GM12878 (cell line): ENCODE results near the gene PPP1R13B. TPM values are rescaled to one million over a fixed set of nuclear protein-coding genes. Genes with fewer than 3 reads are reported as not detected.

Experiments used
- ATAC-seq: fragments of 200-7000 bp; cut with Tn5 transposase; 3 replicates; pipeline ENCODE4 v1.9.1; 2020; ENCODE audit warnings: mild to moderate bottlenecking, moderate library complexity
- BruUV-seq: library from RNA; stranded (reverse); fragments of 400-500 nt; replicated peaks from 2 replicates; lab custom pipeline; 2021; lab: Mats Ljungman, UMichigan
- CTCF ChIA-PET: fragments of 300-600 bp; sonication (Branson Sonifier 250); formaldehyde crosslinking; extraction: SDS; loops from one replicate; lab custom pipeline; 2021; ENCODE audit warnings: inconsistent platforms; lab: Yijun Ruan, JAX
- POLR2A ChIA-PET: fragments of 350-600 bp; formaldehyde crosslinking; extraction: SDS; loops from one replicate; lab custom pipeline; 2021; ENCODE audit warnings: inconsistent platforms; lab: Charles Lee
- RAD21 ChIA-PET: fragments of 300-600 bp; sonication (Branson Sonifier 250); formaldehyde crosslinking; loops from one replicate; lab custom pipeline; 2023; ENCODE audit warnings: antibody characterized with exemption; ENCODE audit not compliant: unreplicated experiment; lab: Charles Lee
- SMC1A ChIA-PET: fragments of 300-600 bp; sonication (Branson Sonifier 250); formaldehyde crosslinking; loops from one replicate; lab custom pipeline; 2023; ENCODE audit not compliant: unreplicated experiment, uncharacterized antibody; lab: Charles Lee
- DNase-seq: peaks from one replicate; pipeline ENCODE4 v3.0.0-alpha.2; 2011; ENCODE audit warnings: low read depth, low spot score
- FAIRE-seq: peaks from 3 replicates; lab custom pipeline; 2011; peaks lifted over from hg19 to GRCh38; lab: Jason Lieb, UNC
- H2AFZ ChIP-seq: 2 replicates; pipeline ENCODE4 v1.6.0; 2011; ENCODE audit warnings: low read depth, low read length, control low read depth; ENCODE audit not compliant: control insufficient read depth
- H3K27ac ChIP-seq: 2 replicates; pipeline ENCODE4 v1.5.1; 2011; ENCODE audit warnings: control low read depth; ENCODE audit not compliant: control insufficient read depth, insufficient read depth
- H3K27me3 ChIP-seq, 2 experiments: replicated peaks in 1 of 2; 2 replicates each; pipeline versions ENCODE4 v1.6.0 to v1.6.1; 2011; ENCODE audit warnings: low read length in 1 of 2; ENCODE audit not compliant: control insufficient read depth in 2 of 2, insufficient read depth in 2 of 2
- H3K36me3 ChIP-seq, 2 experiments: 2 replicates each; pipeline ENCODE4 v1.5.1; 2011; ENCODE audit warnings: low read length in 1 of 2; ENCODE audit not compliant: control insufficient read depth in 2 of 2, insufficient read depth in 2 of 2
- H3K4me1 ChIP-seq: 2 replicates; pipeline ENCODE4 v1.6.1; 2011; ENCODE audit warnings: mild to moderate bottlenecking, low read length, moderate library complexity, mixed read lengths; ENCODE audit not compliant: control insufficient read depth, insufficient read depth
- H3K4me2 ChIP-seq: 2 replicates; pipeline ENCODE4 v1.6.0; 2011; ENCODE audit warnings: control low read depth; ENCODE audit not compliant: control insufficient read depth, insufficient read depth
- H3K4me3 ChIP-seq: fragments of 200-600 bp; sonication (generic); 2 replicates; pipeline ENCODE4 v1.5.1; 2016
- H3K79me2 ChIP-seq: 2 replicates; pipeline ENCODE4 v1.6.0; 2011; ENCODE audit warnings: low read length; ENCODE audit not compliant: control insufficient read depth, insufficient read depth
- H3K9ac ChIP-seq: 2 replicates; pipeline ENCODE4 v1.8.0; 2011; ENCODE audit warnings: low read length, control low read depth, mixed read lengths; ENCODE audit not compliant: control insufficient read depth, insufficient read depth
- H3K9me3 ChIP-seq: replicated peaks from 3 replicates; pipeline ENCODE4 v1.5.1; 2011; ENCODE audit warnings: mild to moderate bottlenecking, low read length; ENCODE audit not compliant: control insufficient read depth, insufficient read depth
- H4K20me1 ChIP-seq: 2 replicates; pipeline ENCODE4 v1.6.0; 2011; ENCODE audit not compliant: control insufficient read depth, insufficient read depth
- EED ChIP-seq: sonication (generic); IDR thresholded peaks from 2 replicates; pipeline ENCODE4 v1.6.1; 2016; ENCODE audit warnings: antibody characterized with exemption, low read depth
- NR2C1 ChIP-seq: fragments of 450-650 bp; IDR thresholded peaks from 2 replicates; pipeline ENCODE4 v1.6.1; 2017; ENCODE audit warnings: antibody characterized with exemption, mild to moderate bottlenecking, moderate library complexity
- PAX5 ChIP-seq: IDR thresholded peaks from 2 replicates; pipeline ENCODE4 v1.6.1; 2011; ENCODE audit warnings: low read depth, low read length, borderline replicate concordance
- RAD51 ChIP-seq: fragments of 450-650 bp; IDR thresholded peaks from 2 replicates; pipeline ENCODE4 v1.6.1; 2016; ENCODE audit warnings: moderate library complexity, mild to moderate bottlenecking, inconsistent platforms
- WGBS: methylation state at CpG from one replicate; pipeline ENCODE4 v1.1.6; 2016; ENCODE audit warnings: low lambda C conversion rate; ENCODE audit not compliant: insufficient replicate concordance, insufficient coverage; ENCODE audit errors: missing lambda C conversion rate; 5-methylcytosine and 5-hydroxymethylcytosine counted together
- in situ Hi-C: fragments of 300-500 bp; cut with MboI; formaldehyde crosslinking; loops from 9 replicates; pipeline ENCODE4 v1.14.3; 2018; ENCODE audit warnings: mixed read lengths
- intact Hi-C: fragments of 100-400 bp; cut with micrococcal nuclease; formaldehyde crosslinking; loops from one replicate; pipeline ENCODE4 v1.14.2; 2022; ENCODE audit not compliant: unreplicated experiment
- polyA plus RNA-seq, 11 experiments: library from polyadenylated mRNA; depleted of rRNA in 4 of 11; unstranded in 6 of 11; stranded (reverse) in 5 of 11; fragments of >200 nt; fragmentation: Nextera tagmentation in 4 of 11; fragmentation: Illumina TruSeq in 1 of 11; extraction: Ambion mirVana in 4 of 11; extraction: Trizol in 1 of 11; gene quantifications; 1 replicate in 1 of 11; 2 replicates in 10 of 11; pipeline versions ENCODE4 v1.2.1 to v1.2.3, GENCODE V29; 2011 to 2016; ENCODE audit warnings: inconsistent platforms in 2 of 11, missing spikeins in 2 of 11, low read depth in 1 of 11
- total RNA-seq, 4 experiments: library from RNA; depleted of rRNA in 3 of 4; stranded (reverse); fragments of >200 nt in 3 of 4; fragmentation: Illumina TruSeq in 1 of 4; extraction: Trizol in 1 of 4; gene quantifications; 2 replicates each; pipeline versions ENCODE4 v1.2.1 to v1.2.3, GENCODE V29; 2013 to 2021

Gene PPP1R13B
- total and polyA plus RNA-seq, 10 of the 15 experiments (the other 5 are each of a cell fraction or from before 2014, with no cell fraction given): 0.16 to 8.1 (median 3.2) TPM

DNA sequence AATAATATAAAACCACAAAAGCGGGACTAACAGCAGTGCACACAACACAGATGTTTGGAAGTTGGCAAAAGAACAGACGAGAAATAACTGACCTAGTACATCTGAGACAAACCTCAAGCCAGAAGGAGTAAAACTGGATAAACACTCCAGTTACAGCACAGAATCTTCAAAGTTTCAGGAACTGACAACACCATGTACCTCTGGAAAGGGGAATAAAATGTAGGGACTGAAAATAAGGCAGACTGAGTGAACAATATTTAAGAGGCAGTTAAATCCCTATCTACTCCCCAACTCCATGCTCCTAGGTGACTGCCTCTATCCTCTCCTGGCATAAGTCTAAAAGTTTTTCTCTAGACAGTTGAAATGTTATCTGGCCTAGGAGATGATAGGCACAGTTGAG is 73.9 kb downstream of the PPP1R13B start:
- WGBS: 98% methylated on average over 2 of the region's 2 CpGs
- SMC1A ChIA-PET: no interaction called here
- Histone ChIP-seq H3K27me3 (no peaks in the 10 kb centered on the region), H3K79me2 (no peaks in the 10 kb centered on the region), H3K9me3 (no peaks in the 10 kb centered on the region), H3K4me2 (no peak overlapping the region), H4K20me1 (no peaks in the 10 kb centered on the region), H3K27ac (no peak overlapping the region), H3K9ac (no peak overlapping the region), H2AFZ (no peak overlapping the region), H3K4me3 (no peak overlapping the region), H3K4me1 (no peaks in the 10 kb centered on the region), H3K36me3 (no peaks in the 10 kb centered on the region)
- ATAC-seq (no peak), DNase-seq (no peak), FAIRE-seq (no peak)
- POLR2A ChIA-PET: no interaction called here
- RAD21 ChIA-PET: no interaction called here
- TF ChIP-seq PAX5: no peak
- no TSS peak for BruUV-seq
- in situ Hi-C loops: no loop called here
- CTCF ChIA-PET: interaction anchor here (1.1 kb wide), 1 partner anchor 35 kb away, joined by 3 read pairs; no protein-coding TSS in a partner anchor
- intact Hi-C loops: no loop called here

DNA sequence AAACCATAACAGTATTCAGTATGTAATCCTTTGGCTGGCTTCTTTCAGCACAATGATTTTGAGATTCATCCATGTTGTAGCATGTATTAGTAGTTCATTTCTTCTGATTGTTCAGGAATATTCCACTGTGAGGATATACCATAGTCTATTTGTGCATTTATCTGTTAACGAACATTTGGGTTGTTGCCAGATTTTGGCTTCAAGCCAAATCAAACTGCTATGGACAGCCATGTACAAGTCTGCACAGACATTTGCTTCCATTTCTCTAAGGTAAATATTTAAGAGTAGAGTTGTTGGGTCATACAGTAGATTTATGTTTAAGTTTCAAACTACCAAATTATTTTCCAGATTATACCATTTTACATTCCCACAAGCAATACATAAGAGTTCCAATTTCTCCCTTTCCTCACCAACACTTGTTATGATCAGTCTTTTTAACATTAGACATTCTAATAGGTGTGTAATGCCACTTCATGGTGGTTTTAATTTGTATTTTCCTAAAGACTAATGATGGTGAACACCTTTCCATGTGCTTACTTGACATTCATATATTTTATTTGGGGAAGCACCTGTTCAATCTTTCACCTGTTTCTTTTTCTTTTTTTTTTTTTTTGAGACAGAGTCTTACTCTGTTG is 75.2 kb downstream of the PPP1R13B start:
- DNase-seq: no peak
- FAIRE-seq: no peak
- no peak overlapping the region for H3K4me2 ChIP-seq
- H3K9ac ChIP-seq: no peak overlapping the region
- WGBS: 94% methylated on average over 1 of the region's 1 CpG
- CTCF ChIA-PET: no interaction called here
- H3K27me3 ChIP-seq: no peaks in the 10 kb centered on the region
- H3K9me3 ChIP-seq: no peaks in the 10 kb centered on the region
- no peaks in the 10 kb centered on the region for H4K20me1 ChIP-seq
- RAD21 ChIA-PET: no interaction called here
- no peak overlapping the region for H3K27ac ChIP-seq
- H3K36me3 ChIP-seq: no peaks in the 10 kb centered on the region
- in situ Hi-C loops: no loop called here
- no peak for TF ChIP-seq RAD51
- TF ChIP-seq NR2C1: no peak
- TF ChIP-seq EED: no peak
- TF ChIP-seq, all 136 proteins: peak for 0
- Histone ChIP-seq H3K4me1 (no peaks in the 10 kb centered on the region), H3K4me3 (no peak overlapping the region), H3K79me2 (no peaks in the 10 kb centered on the region), H2AFZ (no peak overlapping the region)
- SMC1A ChIA-PET: no interaction called here
- BruUV-seq: no TSS peak
- no peak for ATAC-seq
- intact Hi-C loops: no loop called here
- POLR2A ChIA-PET: no interaction called here
